H1 (cell line): Measurements from ENCODE around the gene MRPL11. TPM values are rescaled to one million over a fixed set of nuclear protein-coding genes. Genes with fewer than 3 reads are reported as not detected.

Experiments
- CHD7 ChIP-seq: fragments of 300-600 bp; sonication (generic); IDR thresholded peaks from 2 replicates; pipeline ENCODE4 v1.7.1; 2012; ENCODE audit warnings: low read length, moderate library complexity, mild to moderate bottlenecking, inconsistent platforms; ENCODE audit not compliant: insufficient replicate concordance
- CREB1 ChIP-seq: IDR thresholded peaks from 2 replicates; pipeline ENCODE4 v1.6.1; 2012; ENCODE audit warnings: inconsistent platforms
- GTF2F1 ChIP-seq: IDR thresholded peaks from 2 replicates; pipeline ENCODE4 v1.6.1; 2012; ENCODE audit warnings: low read depth, low read length, improper control_type of control experiment, borderline replicate concordance
- KDM1A ChIP-seq: fragments of 200-600, 300-600 bp; sonication (generic); IDR thresholded peaks from 2 replicates; pipeline ENCODE4 v1.7.1; 2016; ENCODE audit warnings: mild to moderate bottlenecking, low read length, borderline replicate concordance
- KDM4A ChIP-seq: IDR thresholded peaks from one replicate; pipeline ENCODE4 v1.7.1; 2012; ENCODE audit warnings: low read depth, mild to moderate bottlenecking, moderate library complexity, low read length, inconsistent platforms; ENCODE audit not compliant: severe bottlenecking
- PHF8 ChIP-seq: fragments of 200-600 bp; sonication (generic); conservative IDR thresholded peaks from 2 replicates; pipeline ENCODE4 v1.7.1; 2012; ENCODE audit warnings: low read depth, mild to moderate bottlenecking, inconsistent platforms, low read length, moderate library complexity
- SAP30 ChIP-seq: fragments of 300-600 bp; sonication (generic); IDR thresholded peaks from 2 replicates; pipeline ENCODE4 v1.7.1; 2012; ENCODE audit warnings: low read length, moderate library complexity, mild to moderate bottlenecking, inconsistent platforms; ENCODE audit not compliant: insufficient read depth, insufficient replicate concordance
- TEAD4 ChIP-seq: IDR thresholded peaks from 2 replicates; pipeline ENCODE4 v1.6.1; 2012; ENCODE audit warnings: low read depth, low read length, inconsistent platforms, mixed read lengths
- polyA plus RNA-seq, 7 experiments: library from polyadenylated mRNA; depleted of rRNA in 3 of 7; stranded (reverse) in 5 of 7; unstranded in 2 of 7; fragments of >200 nt in 5 of 7; fragments of 200-250 nt in 2 of 7; gene quantifications; 1 replicate in 5 of 7; 2 replicates in 1 of 7; 4 replicates in 1 of 7; pipeline versions ENCODE4 v1.2.1 to v1.2.3, GENCODE V29; 2011 to 2013; ENCODE audit warnings: missing spikeins in 2 of 7, mixed read lengths in 2 of 7
- total RNA-seq: library from RNA; stranded (reverse); fragmentation: NEBNext Ultra II Directional; extraction: Animal tissue kit (Norgen Biotek cat#: 25700); gene quantifications from 2 replicates; pipeline ENCODE4 v1.2.1, GENCODE V29; 2021
- TF ChIP-seq, protein P1 (sequence below): IDR thresholded peaks from 2 replicates; pipeline ENCODE4 v1.6.1; 2011; ENCODE audit warnings: low read depth, mild to moderate bottlenecking, low read length; ENCODE audit not compliant: insufficient read depth

Gene MRPL11
- total and polyA plus RNA-seq, 2 of the 8 experiments (the other 6 are each of a cell fraction or from before 2014, with no cell fraction given), result 105 to 141 TPM

DNA sequence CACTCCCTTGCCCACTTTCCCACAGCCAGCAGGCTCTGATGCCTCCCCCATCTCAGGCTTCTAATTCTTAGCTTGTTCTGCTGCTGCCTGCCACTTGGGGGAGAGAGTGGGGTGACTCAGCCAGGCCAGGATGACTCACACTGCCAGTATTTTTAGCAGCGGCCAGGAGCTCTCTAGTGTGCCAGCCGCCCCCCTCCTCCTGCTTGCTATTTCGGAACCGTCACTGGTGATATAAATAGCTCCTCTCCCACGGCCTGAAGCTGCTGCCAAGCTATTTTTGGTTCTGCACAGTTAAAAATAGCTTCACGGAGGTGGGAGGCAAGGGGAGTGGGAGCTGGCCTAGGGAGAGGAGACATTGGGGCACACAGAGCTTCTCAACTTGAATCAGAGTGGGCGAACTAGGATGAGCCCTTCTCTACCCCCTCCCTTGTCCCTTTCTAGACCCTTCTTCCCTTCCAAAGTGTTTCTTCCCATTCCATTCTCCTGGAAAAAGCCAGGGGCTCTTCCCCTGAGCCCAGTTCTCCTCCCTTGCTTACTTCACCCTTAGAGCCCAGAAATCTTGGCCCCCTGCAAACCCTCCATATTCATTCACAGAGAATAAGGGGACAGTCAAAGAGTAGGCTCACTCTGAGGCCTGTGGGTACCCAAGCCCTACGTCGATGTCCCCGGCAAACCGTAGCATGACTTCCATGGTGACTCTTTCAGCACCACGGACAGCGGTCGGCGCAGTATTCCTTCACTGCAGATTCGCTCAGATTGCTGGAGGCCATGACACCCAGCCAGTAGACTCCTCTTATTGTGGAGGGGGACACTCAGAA, 20.3 kb downstream of the MRPL11 start (continued):
- no peak for TF ChIP-seq CHD7
- TF ChIP-seq, protein P1, sequence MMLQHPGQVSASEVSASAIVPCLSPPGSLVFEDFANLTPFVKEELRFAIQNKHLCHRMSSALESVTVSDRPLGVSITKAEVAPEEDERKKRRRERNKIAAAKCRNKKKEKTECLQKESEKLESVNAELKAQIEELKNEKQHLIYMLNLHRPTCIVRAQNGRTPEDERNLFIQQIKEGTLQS, result peak; percentile 85
- TF ChIP-seq KDM4A, result no peak
- peak; percentile 70; the same call in 1 of the 2 replicates for TF ChIP-seq CREB1
- no peak for TF ChIP-seq TEAD4
- no peak for TF ChIP-seq GTF2F1
- peak; percentile 89 for TF ChIP-seq SAP30
- TF ChIP-seq PHF8, result no peak
- no peak for TF ChIP-seq KDM1A
